Transverse colon (tissue), 1 donor: ENCODE measurements around the gene RGL3.

Experiments used
- EP300 ChIP-seq: sonication (generic); formaldehyde crosslinking; IDR thresholded peaks from one replicate; pipeline ENCODE4 v1.6.1; 2017; ENCODE audit warnings: antibody characterized with exemption, low read depth
- POLR2A ChIP-seq: fragments of 450-650 bp; IDR thresholded peaks from one replicate; pipeline ENCODE4 v1.6.1; 2016; ENCODE audit warnings: antibody characterized with exemption, mild to moderate bottlenecking, moderate library complexity

DNA sequence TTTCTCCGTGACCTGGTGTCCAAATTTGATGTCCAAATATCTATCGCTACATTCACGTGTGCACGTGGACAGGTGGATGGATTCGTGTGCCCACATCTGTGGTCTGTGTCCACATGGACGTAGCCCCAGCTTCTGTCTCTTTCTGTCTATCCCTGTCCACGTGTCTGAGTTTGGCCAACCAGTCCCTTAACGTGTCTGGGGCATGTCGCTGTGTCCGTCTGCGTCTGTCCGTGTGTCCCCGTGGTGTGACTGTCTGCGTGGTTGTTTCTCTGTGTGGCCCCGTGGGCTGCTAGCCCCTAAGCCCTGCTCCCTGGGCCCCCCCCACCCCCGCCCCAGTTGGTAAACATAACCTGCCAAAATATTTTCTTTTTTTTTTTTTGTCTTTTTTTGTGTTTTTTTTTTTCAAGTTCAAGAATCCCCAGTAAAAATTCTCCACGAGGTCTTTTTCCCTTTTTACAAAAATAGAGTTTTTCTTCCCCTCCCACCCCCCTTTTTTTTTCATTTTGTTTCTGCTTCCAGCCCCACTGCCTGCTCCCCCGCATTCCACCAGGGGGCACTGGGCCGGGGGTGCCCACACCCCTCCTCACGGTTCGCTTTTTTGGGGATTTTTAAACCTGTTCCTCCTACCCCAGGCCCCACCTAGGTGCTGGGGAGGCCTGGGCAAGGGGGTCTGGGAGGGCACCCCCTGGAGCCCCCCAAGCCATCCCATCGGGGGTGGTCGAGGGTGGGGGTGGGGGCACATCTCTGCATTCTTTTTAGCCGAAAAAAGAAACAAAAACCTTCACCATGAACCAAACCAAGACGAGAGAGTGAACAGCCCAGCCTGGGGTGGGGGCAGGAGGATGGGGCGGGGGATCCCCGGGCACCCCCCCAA, 34.6 kb upstream of the RGL3 start:
- TF ChIP-seq EP300 = no peak
- TF ChIP-seq POLR2A = no peak
